ENCODE results near the gene SLC8A2. TPM values are rescaled to one million over a fixed set of nuclear protein-coding genes. Genes with fewer than 3 reads are reported as not detected.

SLC8A2 gene
- total and polyA plus RNA-seq, 2 of the 8 experiments (the other 6 are each of a cell fraction or from before 2014, with no cell fraction given) = 7.3 to 12.4 TPM

DNA sequence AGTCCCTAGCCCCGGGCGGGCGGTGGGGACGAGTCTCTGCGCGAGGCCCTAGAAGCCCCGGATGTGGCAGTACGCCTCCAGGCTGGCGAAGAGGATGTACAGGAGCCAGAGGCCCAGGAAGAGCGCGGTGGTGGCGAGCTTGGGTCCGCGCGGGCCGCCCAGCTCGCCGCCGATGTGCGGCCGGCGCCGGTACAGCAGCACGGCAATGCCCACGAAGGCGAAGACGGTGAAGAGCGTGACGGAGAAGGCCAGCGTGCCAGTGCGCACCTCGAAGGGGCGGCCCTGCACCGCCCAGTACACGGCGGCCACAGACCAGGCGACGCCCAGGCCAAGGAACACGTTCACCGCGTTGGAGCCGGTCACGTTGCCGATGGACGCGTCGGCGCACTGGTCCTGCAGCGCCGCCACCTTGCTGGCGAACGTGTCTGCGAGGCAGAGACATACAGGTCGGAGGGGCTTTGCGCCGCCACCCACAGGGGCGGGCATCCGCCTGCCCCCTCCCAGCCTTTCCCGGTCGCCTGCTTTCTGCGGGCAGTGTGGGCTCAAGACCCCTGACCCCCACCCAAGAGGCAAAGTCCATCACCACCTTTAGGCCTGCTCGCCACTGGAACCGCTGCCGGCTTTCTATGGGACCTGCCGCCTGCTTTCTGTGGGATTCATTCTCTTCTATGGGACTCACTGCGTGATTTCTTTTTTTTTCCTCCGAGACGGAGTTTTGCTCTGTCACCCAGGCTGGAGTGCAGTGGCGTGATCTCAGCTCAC lies 41.5 kb downstream of the SLC8A2 start:
- H3K27me3 ChIP-seq (replicated peaks in 1 of 4; ENCODE audit: control insufficient read depth in 3 of 4, extremely low read depth in 1 of 4, insufficient read depth in 3 of 4, low read length in 3 of 4) = peaks cover 0 to 25% (median 22%) of the 10 kb centered on the region in 4 experiments; a peak in 6 of 7 replicates
- peaks cover 0 to 23% (median 12%) of the 10 kb centered on the region in 4 experiments; a peak in 5 of 7 replicates for H3K4me1 ChIP-seq (replicated peaks in 1 of 4; ENCODE audit: control insufficient read depth in 3 of 4, insufficient read depth in 4 of 4, low read length in 3 of 4)
- peak overlapping the region; percentile 69 for H4K5ac ChIP-seq (ENCODE audit: insufficient read length, low read depth, low read length)
- CTCF ChIA-PET (ENCODE audit: partially characterized antibody) = interaction anchor here (0.5 to 24.5 kb wide), 18 partner anchors 9 to 1936 kb away, joined by 3 to 436 read pairs (median 4); partner anchors contain the start of genes EHD2, KDELR1 and MEIS3
- H3K56ac ChIP-seq (replicated peaks; ENCODE audit: insufficient read length, low read depth, low read length) = no peak overlapping the region
- H2AK5ac ChIP-seq (ENCODE audit: low read depth, low read length) = no peak overlapping the region
- peak overlapping the region; percentile 96; the same call in 1 of the 2 replicates for H2BK12ac ChIP-seq (ENCODE audit: low read depth, low read length)
- 7% methylated on average over 68 of the region's 69 CpGs; no CpG with 5 or more reads in 1 of the 2 experiments for WGBS, 2 experiments (ENCODE audit: extremely low coverage in 1 of 2, insufficient coverage in 1 of 2, insufficient read length in 1 of 2, insufficient replicate concordance in 2 of 2, low coverage in 1 of 2, low lambda C conversion rate in 2 of 2, missing lambda C conversion rate in 1 of 2)
- no peaks in the 10 kb centered on the region for H4K20me1 ChIP-seq (replicated peaks in 1 of 2; ENCODE audit: control insufficient read depth in 1 of 2, insufficient read depth in 2 of 2, low read length in 2 of 2)
- H2BK15ac ChIP-seq (ENCODE audit: low read length) = peak overlapping the region; percentile 100; the same call in 1 of the 2 replicates
- peak overlapping the region; percentile 49 for H3K4ac ChIP-seq (replicated peaks; ENCODE audit: insufficient read length, low read depth, low read length)
- H3K14ac ChIP-seq (ENCODE audit: insufficient read length) = no peak overlapping the region
- H3K36me3 ChIP-seq (ENCODE audit: control insufficient read depth in 2 of 4, insufficient read depth in 4 of 4, low read length in 3 of 4) = no peaks in the 10 kb centered on the region
- DNase-seq (ENCODE audit: low read depth in 1 of 2, low spot score in 2 of 2) (peak in 1 of 2 experiments; percentile 78), FAIRE-seq (no peak)
- peak overlapping the region; percentile 89; the same call in 1 of the 2 replicates for H2AFZ ChIP-seq (ENCODE audit: low read length)
- POLR2A ChIA-PET (ENCODE audit: partially characterized antibody) = interaction anchor here (0.6 to 2.3 kb wide), 7 partner anchors 11 to 177 kb away, joined by 3 to 12 read pairs (median 3); partner anchors contain the start of genes DHX34 and MEIS3
- H3K27ac ChIP-seq (ENCODE audit: low read depth, low read length) = no peak overlapping the region
- no peaks in the 10 kb centered on the region for H3K79me2 ChIP-seq (ENCODE audit: control insufficient read depth in 1 of 2, insufficient read depth in 2 of 2, low read length in 2 of 2)
- H3K9ac ChIP-seq (replicated peaks in 1 of 4; ENCODE audit: extremely low read depth in 1 of 4, low read depth in 3 of 4, low read length in 3 of 4) = peak overlapping the region in 3 of 4 experiments; percentile 14 to 33 (median 16); a peak in 2 of 7 replicates
- H2BK5ac ChIP-seq (ENCODE audit: low read depth, low read length) = peak overlapping the region; percentile 56; the same call in 1 of the 2 replicates
- H3K18ac ChIP-seq (ENCODE audit: extremely low read depth, low read length) = peak overlapping the region; percentile 25
- H4K8ac ChIP-seq (ENCODE audit: extremely low read depth, insufficient read depth, low read length) = peak overlapping the region; percentile 93
- peak overlapping the region; percentile 95 for H4K91ac ChIP-seq (replicated peaks; ENCODE audit: insufficient read length, low read length)
- no peak overlapping the region for H2BK120ac ChIP-seq (replicated peaks; ENCODE audit: low read depth, low read length)
- H3K23me2 ChIP-seq (ENCODE audit: low read depth, low read length) = peaks cover 25% of the 10 kb centered on the region
- H2BK20ac ChIP-seq (ENCODE audit: low read length) = peak overlapping the region; percentile 48; the same call in 1 of the 2 replicates
- H3K4me2 ChIP-seq (ENCODE audit: insufficient read depth in 1 of 2, low read depth in 2 of 2, low read length in 2 of 2) = peak overlapping the region; percentile 97
- H3K23ac ChIP-seq (ENCODE audit: insufficient read length) = no peak overlapping the region
- H3K4me3 ChIP-seq (ENCODE audit: extremely low read depth in 1 of 4, insufficient read depth in 2 of 4, low read depth in 3 of 4, low read length in 4 of 4) = peak overlapping the region; percentile 31 to 61 (median 39)
- H3K9me3 ChIP-seq (ENCODE audit: insufficient read depth in 2 of 2, low read depth in 1 of 2, low read length in 1 of 2) = no peaks in the 10 kb centered on the region
- no peaks in the 10 kb centered on the region for H3K79me1 ChIP-seq (ENCODE audit: low read depth, low read length)
- TF ChIP-seq GTF2F1 (IDR thresholded peaks at IDR 0.05; ENCODE audit: borderline replicate concordance, low read depth, low read length) (no peak), CTBP2 (IDR thresholded peaks at IDR 0.05; ENCODE audit: borderline replicate concordance, insufficient read depth, insufficient read length, low read length) (no peak), TBP (IDR thresholded peaks at IDR 0.05; ENCODE audit: low read depth, low read length) (peak; percentile 44; the same call in 1 of the 2 replicates), CHD1 (IDR thresholded peaks at IDR 0.05; ENCODE audit: low read depth, low read length) (no peak), POLR2A (IDR thresholded peaks at IDR 0.05; ENCODE audit: control extremely low read depth in 1 of 2, low read depth in 2 of 2, low read length in 2 of 2) (peak in 1 of 2 experiments; percentile 55; a peak in 2 of 3 replicates), TAF1 (IDR thresholded peaks at IDR 0.05; ENCODE audit: low read depth, low read length) (no peak), YY1 (IDR thresholded peaks at IDR 0.05; ENCODE audit: low read depth, low read length) (no peak), SP4 (IDR thresholded peaks at IDR 0.05; ENCODE audit: low read length) (no peak), TCF12 (IDR thresholded peaks at IDR 0.05; ENCODE audit: low read depth, low read length) (no peak), JUN (IDR thresholded peaks at IDR 0.05; ENCODE audit: low read depth, low read length) (no peak), BCL11A (IDR thresholded peaks at IDR 0.05; ENCODE audit: low read depth in 2 of 2, low read length in 2 of 2) (no peak)
- TF ChIP-seq, protein P1, sequence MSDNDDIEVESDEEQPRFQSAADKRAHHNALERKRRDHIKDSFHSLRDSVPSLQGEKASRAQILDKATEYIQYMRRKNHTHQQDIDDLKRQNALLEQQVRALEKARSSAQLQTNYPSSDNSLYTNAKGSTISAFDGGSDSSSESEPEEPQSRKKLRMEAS (IDR thresholded peaks at IDR 0.05) = peak; percentile 96
